ENCODE measurements around the gene GARNL3.

The GARNL3 gene

GRCh38 chr9:127264462-127265219, at the start of gene GARNL3:
GARNL3 (plus strand) TSS chr9:127264774; CDS start chr9:127264878, 104 bp downstream.
- DNase-seq (ENCODE audit: low read depth in 2 of 2) = no peak

DNA sequence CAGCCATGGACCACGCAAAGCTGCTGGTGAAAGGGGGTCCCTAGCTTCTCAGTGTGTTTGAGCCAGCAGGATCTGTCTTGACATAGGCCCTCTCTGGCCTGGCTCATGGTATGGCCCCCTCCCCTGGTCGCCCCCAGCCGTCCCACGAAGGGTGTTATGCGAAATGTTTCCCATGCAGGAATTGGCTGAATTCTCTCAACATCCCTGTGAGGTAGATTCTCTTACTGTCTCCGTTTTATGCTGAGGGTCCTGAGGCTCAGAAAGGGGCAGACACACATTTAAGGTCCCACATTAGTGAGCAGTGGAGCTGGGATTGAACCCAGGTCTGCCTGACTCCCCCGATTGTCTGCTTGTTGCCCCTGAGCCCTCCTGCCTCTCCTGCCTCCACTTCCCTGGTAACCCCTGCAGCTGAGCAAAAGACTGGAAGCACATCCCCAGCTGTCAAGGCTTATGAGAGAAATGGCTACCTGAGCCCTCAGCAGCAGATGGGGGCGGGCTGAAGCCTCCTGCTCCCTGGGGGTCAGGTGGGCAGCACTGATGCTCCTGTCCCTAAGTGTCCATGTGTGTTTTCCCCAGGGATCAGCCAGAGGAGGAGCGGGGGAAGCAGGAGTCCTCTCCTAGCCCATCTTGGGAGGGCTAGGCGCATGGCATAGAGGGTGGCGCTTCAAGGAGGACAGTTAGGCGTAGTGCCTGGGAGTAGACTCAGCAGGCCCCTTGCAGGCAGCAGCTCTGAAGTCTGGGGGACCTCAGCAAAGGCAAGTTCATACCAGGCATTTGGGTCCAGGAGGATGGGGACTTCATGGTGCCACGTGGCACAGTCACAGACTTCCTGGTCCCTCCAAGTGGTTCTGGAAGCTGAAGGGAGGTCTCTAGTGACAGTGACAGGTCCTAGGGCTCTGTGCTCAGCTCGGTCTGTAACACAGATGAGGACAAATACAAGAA, 49.0 kb upstream of the GARNL3 start:
- DNase-seq (ENCODE audit: low read depth in 2 of 2) = no peak

DNA sequence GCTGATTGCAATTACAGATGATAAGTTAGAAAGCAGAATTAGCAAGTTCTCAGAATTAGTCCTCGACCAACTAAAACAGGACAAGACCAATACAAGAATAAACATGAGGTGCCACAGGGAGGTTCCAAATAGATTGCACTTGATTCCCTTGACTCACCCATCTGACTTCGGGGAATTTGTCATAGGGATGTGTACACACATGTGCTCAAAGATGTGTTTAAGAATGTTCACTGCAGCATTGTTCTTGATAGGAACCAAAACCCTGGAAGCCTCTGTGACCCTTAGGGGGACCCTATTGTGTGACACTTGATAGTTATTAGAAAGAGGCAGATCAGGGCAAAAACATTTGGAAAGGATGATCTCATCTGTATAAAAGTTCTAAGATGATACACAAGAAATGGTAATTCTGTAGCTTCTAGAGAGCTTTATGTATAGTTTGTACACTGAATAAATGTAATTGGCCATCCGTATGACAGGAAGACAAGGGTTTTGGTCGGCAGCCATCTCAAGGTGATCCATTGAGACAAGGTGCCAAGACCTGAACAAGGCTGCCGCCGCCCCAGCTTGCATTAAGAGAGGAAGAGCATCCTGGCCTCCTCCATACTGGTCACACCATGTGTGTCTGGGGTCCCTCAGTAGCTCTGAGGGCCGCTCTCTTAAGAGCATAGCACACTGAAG, 48.2 kb upstream of the GARNL3 start:
- DNase-seq (ENCODE audit: low read depth in 2 of 2) = no peak

GRCh38 chr9:127216888-127217217, 47.7 kb upstream of the GARNL3 start:
- no peak for DNase-seq (ENCODE audit: low read depth in 2 of 2)

DNA sequence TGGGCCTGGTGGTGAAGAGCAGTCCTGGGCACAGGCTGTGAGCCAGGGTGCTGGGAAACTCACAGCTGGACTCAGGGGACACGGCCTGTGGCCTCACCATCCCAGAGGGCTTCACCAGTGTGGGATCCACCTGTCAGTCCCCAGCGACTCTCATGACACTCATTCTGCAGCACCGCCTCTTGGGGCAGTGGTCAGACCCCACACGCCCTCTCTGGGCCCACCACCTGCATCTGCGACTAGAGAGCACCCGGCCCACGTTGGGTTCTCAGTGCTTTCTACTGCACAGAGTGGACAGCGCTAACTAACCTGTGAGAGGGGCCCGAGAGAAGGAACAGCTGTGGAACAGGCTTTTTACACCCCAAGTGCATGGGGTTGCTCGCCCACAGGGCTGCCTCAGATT, 45.8 kb upstream of the GARNL3 start:
- no peak for DNase-seq (ENCODE audit: low read depth in 2 of 2)

GRCh38 chr9:127219520-127219919, 45.1 kb upstream of the GARNL3 start:
- DNase-seq (ENCODE audit: low read depth in 2 of 2) = no peak

- DNase-seq (ENCODE audit: low read depth in 2 of 2) = no peak
Measured at GRCh38 chr9:127221695-127222094, 42.9 kb upstream of the GARNL3 start.

DNA sequence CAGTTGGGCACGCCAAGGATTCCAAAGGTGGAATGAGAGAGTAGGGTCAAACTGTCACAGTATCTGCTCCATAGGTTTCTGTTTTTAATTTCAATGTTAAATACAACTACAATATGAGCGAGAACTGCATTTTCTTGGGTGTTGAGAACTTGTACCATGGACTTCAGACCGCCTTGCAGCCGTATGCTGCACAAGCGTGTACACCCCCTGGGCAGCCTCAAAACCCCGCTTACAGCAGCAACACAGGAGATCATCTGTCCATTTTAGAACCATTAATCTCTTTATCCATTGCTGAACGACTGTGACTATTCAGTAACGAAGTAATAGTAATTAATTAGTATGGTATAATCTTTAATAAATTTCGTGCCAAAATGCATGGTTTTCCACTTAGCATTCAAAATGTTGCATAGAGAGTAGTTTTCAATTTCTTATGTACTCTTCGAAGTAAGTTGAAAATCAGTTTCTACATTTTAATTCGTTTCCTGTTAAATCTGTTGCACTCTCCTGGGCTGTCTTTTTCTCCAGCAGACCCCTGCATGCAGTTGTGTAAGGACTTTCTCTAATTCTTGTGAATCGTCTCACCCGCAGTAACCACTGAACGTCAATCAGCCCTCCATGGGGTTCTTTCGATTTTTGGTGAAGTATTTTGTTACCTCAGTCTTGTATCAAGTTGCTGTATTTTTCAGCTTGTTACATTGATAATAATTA, 42.0 kb upstream of the GARNL3 start:
- DNase-seq (ENCODE audit: low read depth in 2 of 2) = no peak

GRCh38 chr9:127223266-127223665, 41.3 kb upstream of the GARNL3 start:
- DNase-seq (ENCODE audit: low read depth in 2 of 2) = no peak

DNA sequence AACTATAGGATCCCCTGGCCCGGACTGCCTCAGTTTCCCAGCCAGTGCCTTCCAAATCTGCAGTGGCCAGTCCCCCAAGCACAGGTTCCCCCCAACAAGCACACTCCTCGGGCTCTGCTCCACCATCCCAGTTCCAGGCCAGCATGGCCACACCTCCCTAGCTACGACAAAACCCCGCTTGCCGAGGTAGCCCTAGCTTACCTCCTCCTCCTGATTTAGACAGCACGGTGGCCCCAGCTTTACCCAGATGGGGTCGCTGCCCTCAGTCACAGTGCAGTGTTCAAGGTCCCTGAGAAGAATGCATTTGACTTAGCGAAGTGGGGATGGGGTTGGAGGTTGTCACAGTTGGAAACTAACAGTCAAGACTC, 40.8 kb upstream of the GARNL3 start:
- DNase-seq (ENCODE audit: low read depth in 2 of 2) = no peak

DNA sequence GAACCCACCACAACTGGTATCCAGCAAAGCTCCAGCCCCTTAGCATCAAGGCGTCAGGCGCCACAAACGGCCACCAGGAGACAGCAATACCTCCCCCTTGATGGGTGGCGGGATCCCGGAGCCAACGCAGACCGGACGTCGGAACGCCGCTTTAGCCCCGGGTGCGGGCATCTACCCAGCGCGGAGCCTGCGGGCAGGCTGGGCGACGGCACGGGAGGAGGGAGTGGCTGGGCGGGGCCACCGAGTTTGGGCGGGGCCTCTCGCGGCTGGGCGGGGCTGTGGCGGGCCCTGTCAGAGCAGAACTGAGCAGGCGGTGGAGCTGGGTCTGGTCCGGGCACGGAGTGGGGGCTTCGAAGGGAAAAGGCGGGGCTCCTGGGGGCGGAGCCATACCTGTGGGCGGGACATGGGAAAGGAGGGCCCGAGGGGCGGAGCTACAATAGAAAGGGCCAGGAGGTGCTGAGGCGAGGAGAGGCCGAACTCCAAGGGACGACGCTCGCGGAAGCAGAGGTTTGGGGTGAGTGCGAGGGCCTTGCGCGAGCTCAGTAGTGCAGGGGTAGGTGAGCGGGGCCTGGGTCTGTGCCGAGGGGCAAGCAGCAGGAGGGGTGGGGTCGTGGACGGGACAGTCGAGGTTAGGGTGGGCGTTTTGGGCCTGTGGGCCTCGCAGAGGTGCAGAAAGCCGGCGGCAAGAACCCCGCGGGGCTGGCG, 40.2 kb upstream of the GARNL3 start:
- peak; percentile 70 to 73 for DNase-seq (ENCODE audit: low read depth in 2 of 2)

DNA sequence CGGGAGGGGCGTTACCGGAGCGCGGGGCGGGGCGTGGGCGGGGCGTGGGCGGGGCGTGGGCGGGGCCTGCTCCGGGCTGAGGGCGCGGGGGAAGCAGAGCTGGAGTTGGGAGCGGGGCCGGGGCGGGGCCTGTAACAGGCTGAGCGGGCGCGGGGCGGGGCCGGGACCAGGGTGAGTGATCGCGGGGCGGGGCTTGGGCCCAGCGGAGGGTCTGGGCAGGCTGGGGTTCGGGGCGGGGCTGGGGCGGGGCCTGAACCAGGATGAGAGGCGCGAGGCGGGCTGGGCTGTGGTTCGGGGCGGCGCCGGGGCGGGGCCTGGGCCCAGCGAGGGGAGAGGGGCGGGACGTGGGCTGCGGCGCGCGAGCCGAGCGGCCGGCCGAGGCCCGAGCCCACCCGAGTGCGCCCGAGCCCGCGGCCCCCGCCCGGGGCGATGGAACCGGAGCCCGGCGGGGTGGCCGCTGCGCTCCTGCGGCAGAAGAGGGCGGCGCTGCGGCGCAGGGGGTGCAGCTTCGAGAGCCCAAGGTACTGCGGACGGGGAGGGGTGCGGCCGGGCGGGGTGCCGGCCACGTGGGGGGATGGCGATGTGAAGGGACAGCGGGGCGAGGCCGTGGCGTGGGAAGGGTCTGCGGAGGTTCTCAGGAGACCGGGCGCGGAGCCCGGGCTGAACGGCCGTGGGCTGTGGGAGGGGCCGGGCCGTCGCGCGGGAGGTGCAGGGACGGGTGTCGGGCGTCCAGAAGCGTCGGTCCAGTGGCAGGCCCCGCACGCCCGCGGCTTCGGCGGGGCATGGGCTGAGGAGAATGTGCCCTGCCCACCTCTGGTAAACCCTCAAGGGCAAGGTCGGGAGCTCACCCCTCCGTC, 39.5 kb upstream of the GARNL3 start:
- DNase-seq (ENCODE audit: low read depth in 2 of 2) = peak; percentile 77 to 79

DNA sequence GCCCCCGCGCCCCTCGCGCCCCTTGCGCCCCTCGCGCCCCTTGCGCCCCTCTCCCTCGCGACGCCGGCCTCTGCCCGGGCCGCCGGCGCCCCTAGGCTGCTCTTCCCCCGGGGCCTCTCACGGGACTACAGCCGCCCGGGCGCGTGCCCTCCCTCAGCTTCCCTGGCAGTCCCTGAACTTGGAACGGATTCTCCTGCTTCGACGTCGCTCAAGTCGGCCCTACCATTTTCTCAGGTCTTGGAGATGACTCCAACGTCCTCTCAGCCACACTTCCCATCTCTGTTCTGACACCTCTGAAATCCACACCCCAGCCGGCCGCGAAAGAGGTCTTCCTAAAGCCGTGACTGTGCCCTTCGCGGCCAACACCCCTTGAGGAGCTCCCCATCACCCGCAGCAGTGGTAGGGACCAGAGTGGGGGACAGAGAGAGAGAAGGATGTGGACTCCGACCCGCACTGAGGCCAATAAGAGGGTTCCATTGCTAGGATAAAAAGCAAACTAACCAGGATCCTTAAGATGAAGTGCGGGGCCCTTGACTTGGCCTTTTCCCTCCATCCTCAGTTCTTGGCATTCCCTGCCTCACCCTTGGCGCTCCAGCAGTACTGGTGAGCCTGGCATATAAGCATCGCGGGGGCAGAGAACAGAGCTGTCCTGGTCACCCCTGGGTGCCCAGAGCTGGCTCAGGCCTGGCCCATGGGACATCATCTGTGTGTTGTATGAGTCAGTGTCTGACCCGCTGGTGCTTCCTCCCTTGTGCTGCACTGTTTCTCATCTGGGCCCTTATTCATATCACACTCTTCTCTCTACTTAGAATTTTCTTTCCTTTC, 38.6 kb upstream of the GARNL3 start:
- DNase-seq (ENCODE audit: low read depth in 2 of 2) = no peak

GRCh38 chr9:127229691-127230417, 34.7 kb upstream of the GARNL3 start:
- DNase-seq (ENCODE audit: low read depth in 2 of 2) = no peak

DNA sequence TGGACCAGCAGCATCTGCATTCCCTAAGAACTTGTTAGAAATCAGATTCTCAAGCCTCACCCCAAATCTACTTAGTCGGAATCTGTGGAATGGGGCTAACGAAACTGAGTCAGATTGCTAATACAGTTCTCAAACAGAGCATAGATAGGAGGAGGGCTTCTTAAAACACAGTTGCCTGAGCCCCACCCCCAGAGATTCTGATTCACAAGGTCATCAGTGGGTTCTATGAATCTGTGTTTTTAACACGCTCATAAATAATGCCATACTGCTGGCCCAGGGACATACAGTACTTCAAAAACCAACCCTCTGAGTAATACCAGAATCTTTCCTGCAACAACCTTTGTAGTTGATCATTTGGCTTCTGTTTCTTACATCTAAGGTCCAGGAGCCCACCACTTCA, 32.9 kb upstream of the GARNL3 start:
- no peak for DNase-seq (ENCODE audit: low read depth in 2 of 2)

DNA sequence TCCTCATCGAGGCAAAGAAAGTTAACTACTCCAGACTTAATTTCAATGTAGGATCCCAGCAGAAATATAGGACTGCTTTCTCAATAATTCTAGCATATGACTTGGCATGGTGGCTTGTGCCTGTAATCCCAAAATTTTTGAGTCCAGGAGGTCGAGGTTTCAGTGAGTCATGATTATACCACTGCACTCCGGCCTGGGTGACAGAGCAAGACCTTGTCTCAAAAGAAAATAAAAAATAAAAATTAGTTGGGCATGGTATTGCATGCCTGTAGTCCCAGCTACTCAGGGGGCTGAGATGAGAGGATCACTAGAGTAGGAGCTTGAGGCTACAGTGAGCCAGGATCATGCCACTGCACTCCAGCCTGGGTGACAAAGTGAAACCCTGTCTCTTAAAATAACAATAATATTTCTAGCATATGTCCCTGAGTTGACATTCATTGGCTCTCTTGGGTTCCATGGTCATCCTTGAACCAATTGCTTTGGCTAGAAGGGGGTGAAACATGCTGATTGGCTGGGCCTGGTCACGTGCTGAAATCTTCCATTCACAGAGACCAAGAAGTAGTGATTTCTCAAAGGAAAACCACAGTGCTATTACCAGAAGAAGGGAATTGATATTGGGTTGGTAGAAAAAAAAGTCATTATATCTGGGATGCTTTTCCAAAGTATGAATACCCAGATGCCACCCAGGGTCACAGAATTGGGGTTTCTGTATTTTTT, 31.6 kb upstream of the GARNL3 start:
- DNase-seq (ENCODE audit: low read depth in 2 of 2) = no peak

- DNase-seq (ENCODE audit: low read depth in 2 of 2) = no peak
Measured at GRCh38 chr9:127233550-127233949, 31.0 kb upstream of the GARNL3 start.

DNA sequence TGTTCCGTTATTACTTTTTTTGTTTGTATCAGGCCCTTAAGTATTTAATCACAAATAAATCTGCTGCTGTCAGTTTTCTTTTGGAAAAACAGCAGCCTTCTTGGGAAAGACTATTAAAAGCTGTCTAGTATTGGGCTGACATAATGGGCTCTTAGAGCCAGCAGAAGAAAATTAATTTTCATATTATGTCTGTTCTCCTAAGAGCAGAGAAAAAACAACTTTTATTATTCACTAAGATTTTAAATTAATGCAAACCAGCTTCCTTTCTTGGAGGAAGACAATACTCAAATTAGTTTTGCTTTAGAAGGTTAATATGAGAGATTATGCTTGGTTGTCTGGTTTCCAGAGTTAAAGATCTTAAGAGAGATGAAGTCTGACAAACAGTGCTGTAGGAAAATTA, 30.6 kb upstream of the GARNL3 start:
- no peak for DNase-seq (ENCODE audit: low read depth in 2 of 2)

All from stimulated activated CD8-positive, alpha-beta memory T cell treated with anti-CD3 and anti-CD28 coated beads, Interleukin-7, amount 100 ng/mL, for 1 hour (primary cell).